ENCODE data around the gene P3H1.

DNA sequence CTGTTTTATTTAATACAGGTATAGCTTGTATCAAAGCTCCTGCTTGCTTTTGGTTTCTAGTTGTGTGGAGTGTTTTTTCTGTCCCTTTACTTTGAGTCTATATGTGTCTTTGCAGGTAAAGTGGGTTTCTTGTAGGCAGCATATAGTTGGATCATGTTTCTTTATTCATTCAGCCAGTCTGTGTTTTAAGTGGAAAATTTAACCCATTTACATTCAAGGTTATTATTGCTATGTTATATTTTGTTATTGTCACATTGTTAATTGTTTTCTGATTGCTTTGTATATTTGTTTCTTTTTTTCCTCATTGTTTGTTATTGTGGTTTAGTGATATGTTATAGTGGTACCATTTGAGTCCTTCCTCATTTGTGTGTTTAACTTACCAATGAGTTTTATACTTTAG lies 53.5 kb downstream of the P3H1 start:
- TF ChIP-seq CTCF (IDR thresholded peaks at IDR 0.05) (no peak), POLR2A (IDR thresholded peaks at IDR 0.05) (no peak)
